T-helper 2 cell treated with Interferon-gamma antibody and Interleukin-4, amounts not matched to agents 100 ng/mL and 5 ng/mL, for 36 hours (primary cell): ENCODE data around the gene MFSD1. TPM values are rescaled to one million over a fixed set of nuclear protein-coding genes. Genes with fewer than 3 reads are reported as not detected.

Experiments
- intact Hi-C: fragments of 100-400 bp; cut with micrococcal nuclease; formaldehyde crosslinking; loops from one replicate; pipeline ENCODE4 v1.15.1; 2023
- total RNA-seq: library from RNA; stranded (reverse); gene quantifications from 2 replicates; pipeline ENCODE4 v1.2.3, GENCODE V29; 2022

The MFSD1 gene
- total RNA-seq, 1 donor from 2014 or later: 32.5 TPM

GRCh38 chr3:158808697-158809096 is 6.8 kb downstream of the MFSD1 start:
- intact Hi-C loops: no loop called here

GRCh38 chr3:158809642-158810041 is 7.8 kb downstream of the MFSD1 start:
- intact Hi-C loops: no loop called here

- intact Hi-C loops: no loop called here
Measured at GRCh38 chr3:158810823-158811724, 9.2 kb downstream of the MFSD1 start.

- intact Hi-C loops: no loop called here
Measured at GRCh38 chr3:158819282-158819681, 17.4 kb downstream of the MFSD1 start.

GRCh38 chr3:158820521-158820920 is 18.7 kb downstream of the MFSD1 start:
- intact Hi-C loops: no loop called here

GRCh38 chr3:158821847-158822246 is 20.0 kb downstream of the MFSD1 start:
- intact Hi-C loops: no loop called here

GRCh38 chr3:158823426-158823825 is 21.6 kb downstream of the MFSD1 start:
- intact Hi-C loops: no loop called here

GRCh38 chr3:158827773-158828172 is 25.9 kb downstream of the MFSD1 start:
- intact Hi-C loops: no loop called here

GRCh38 chr3:158830391-158830790 is 28.5 kb downstream of the MFSD1 start:
- intact Hi-C loops: no loop called here

- intact Hi-C loops: no loop called here
Measured at GRCh38 chr3:158831861-158832260, 30.0 kb downstream of the MFSD1 start.

GRCh38 chr3:158835631-158836030 is 33.8 kb downstream of the MFSD1 start:
- intact Hi-C loops: no loop called here

GRCh38 chr3:158836312-158836711 is 34.5 kb downstream of the MFSD1 start:
- intact Hi-C loops: no loop called here

GRCh38 chr3:158837240-158837639 is 35.4 kb downstream of the MFSD1 start:
- intact Hi-C loops: no loop called here

GRCh38 chr3:158839966-158840365 is 38.1 kb downstream of the MFSD1 start:
- intact Hi-C loops: loop anchor here (10.0 kb wide), 1 partner anchor 295 kb away; no protein-coding TSS in a partner anchor

- intact Hi-C loops: loop anchor here (10.0 kb wide), 1 partner anchor 293 kb away; no protein-coding TSS in a partner anchor
Measured at GRCh38 chr3:158841387-158841786, 39.5 kb downstream of the MFSD1 start.

GRCh38 chr3:158842976-158843375 is 41.1 kb downstream of the MFSD1 start:
- intact Hi-C loops: loop anchor here (10.0 kb wide), 1 partner anchor 292 kb away; no protein-coding TSS in a partner anchor

GRCh38 chr3:158845765-158846350 is 44.0 kb downstream of the MFSD1 start:
- intact Hi-C loops: loop anchor here (1.0 to 10.0 kb wide), 3 partner anchors 289 to 959 kb away; no protein-coding TSS in a partner anchor

- intact Hi-C loops: loop anchor here (10.0 kb wide), 1 partner anchor 288 kb away; no protein-coding TSS in a partner anchor
Measured at GRCh38 chr3:158846803-158847451, 45.1 kb downstream of the MFSD1 start.

GRCh38 chr3:158847452-158847821 is 45.6 kb downstream of the MFSD1 start:
- intact Hi-C loops: loop anchor here (10.0 kb wide), 1 partner anchor 287 kb away; no protein-coding TSS in a partner anchor

- intact Hi-C loops: loop anchor here (10.0 kb wide), 1 partner anchor 287 kb away; no protein-coding TSS in a partner anchor
Measured at GRCh38 chr3:158847885-158848284, 46.0 kb downstream of the MFSD1 start.

- intact Hi-C loops: loop anchor here (10.0 kb wide), 1 partner anchor 285 kb away; no protein-coding TSS in a partner anchor
Measured at GRCh38 chr3:158849757-158850156, 47.9 kb downstream of the MFSD1 start.

GRCh38 chr3:158859362-158859761 is 57.5 kb downstream of the MFSD1 start:
- intact Hi-C loops: no loop called here
